ENCODE measurements around the gene GATA6. TPM values are rescaled to one million over a fixed set of nuclear protein-coding genes. Genes with fewer than 3 reads are reported as not detected.

GATA6 gene
- total and polyA plus RNA-seq, 2 of the 8 experiments (the other 6 are each of a cell fraction or from before 2014, with no cell fraction given): 0.09 TPM; not detected in 1

DNA sequence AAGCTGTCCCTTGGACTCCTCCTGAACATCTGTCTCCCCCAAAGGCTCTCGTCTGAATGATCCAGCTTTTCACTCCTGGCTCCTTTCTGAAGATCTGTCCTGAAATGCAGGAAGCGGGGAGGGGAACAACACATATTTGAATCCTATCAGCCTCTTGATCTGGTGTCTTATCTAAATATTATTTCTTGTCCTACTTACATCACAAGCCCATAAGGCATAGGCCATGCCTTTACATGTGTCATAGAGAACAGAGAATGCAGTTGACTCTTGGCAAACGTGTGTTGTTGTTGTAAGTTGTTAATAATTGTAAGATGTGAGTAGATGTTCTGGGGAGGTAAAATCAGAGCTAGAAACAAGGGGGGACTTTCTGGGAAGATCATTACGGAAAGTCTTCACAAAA is 57.4 kb downstream of the GATA6 start:
- Histone ChIP-seq H3K27ac (ENCODE audit: low read depth, low read length) (no peak overlapping the region), H2BK12ac (ENCODE audit: low read depth, low read length) (no peak overlapping the region), H3K18ac (ENCODE audit: extremely low read depth, low read length) (no peak overlapping the region), H4K20me1 (replicated peaks in 1 of 2; ENCODE audit: control insufficient read depth in 1 of 2, insufficient read depth in 2 of 2, low read length in 2 of 2) (no peaks in the 10 kb centered on the region), H2BK20ac (ENCODE audit: low read length) (no peak overlapping the region), H2BK120ac (replicated peaks; ENCODE audit: low read depth, low read length) (no peak overlapping the region), H3K9ac (replicated peaks in 1 of 4; ENCODE audit: extremely low read depth in 1 of 4, low read depth in 3 of 4, low read length in 3 of 4) (no peak overlapping the region), H3K23ac (ENCODE audit: insufficient read length) (no peak overlapping the region), H3K9me3 (ENCODE audit: insufficient read depth in 2 of 2, low read depth in 1 of 2, low read length in 1 of 2) (no peaks in the 10 kb centered on the region; a peak in 1 of 4 replicates), H3K23me2 (ENCODE audit: low read depth, low read length) (peaks cover 1% of the 10 kb centered on the region; the same call in 1 of the 2 replicates), H3K4me1 (replicated peaks in 1 of 4; ENCODE audit: control insufficient read depth in 3 of 4, insufficient read depth in 4 of 4, low read length in 3 of 4) (no peaks in the 10 kb centered on the region), H3K36me3 (ENCODE audit: control insufficient read depth in 2 of 4, insufficient read depth in 4 of 4, low read length in 3 of 4) (no peaks in the 10 kb centered on the region), H4K5ac (ENCODE audit: insufficient read length, low read depth, low read length) (no peak overlapping the region), H3K4me2 (ENCODE audit: insufficient read depth in 1 of 2, low read depth in 2 of 2, low read length in 2 of 2) (no peak overlapping the region), H2AK5ac (ENCODE audit: low read depth, low read length) (no peak overlapping the region), H3K27me3 (replicated peaks in 1 of 4; ENCODE audit: control insufficient read depth in 3 of 4, extremely low read depth in 1 of 4, insufficient read depth in 3 of 4, low read length in 3 of 4) (no peaks in the 10 kb centered on the region; a peak in 1 of 7 replicates), H3K79me1 (ENCODE audit: low read depth, low read length) (no peaks in the 10 kb centered on the region), H2BK5ac (ENCODE audit: low read depth, low read length) (no peak overlapping the region), H2AFZ (ENCODE audit: low read length) (peak overlapping the region; percentile 28; the same call in 1 of the 2 replicates), H4K8ac (ENCODE audit: extremely low read depth, insufficient read depth, low read length) (no peak overlapping the region), H4K91ac (replicated peaks; ENCODE audit: insufficient read length, low read length) (no peak overlapping the region), H3K4ac (replicated peaks; ENCODE audit: insufficient read length, low read depth, low read length) (no peak overlapping the region), H2BK15ac (ENCODE audit: low read length) (no peak overlapping the region), H3K79me2 (ENCODE audit: control insufficient read depth in 1 of 2, insufficient read depth in 2 of 2, low read length in 2 of 2) (no peaks in the 10 kb centered on the region), H3K14ac (ENCODE audit: insufficient read length) (no peak overlapping the region), H3K4me3 (ENCODE audit: extremely low read depth in 1 of 4, insufficient read depth in 2 of 4, low read depth in 3 of 4, low read length in 4 of 4) (no peak overlapping the region), H3K56ac (replicated peaks; ENCODE audit: insufficient read length, low read depth, low read length) (no peak overlapping the region)
- DNase-seq (ENCODE audit: low read depth in 1 of 2, low spot score in 2 of 2): no peak
- POLR2A ChIA-PET (ENCODE audit: partially characterized antibody): no interaction called here
- CTCF ChIA-PET (ENCODE audit: partially characterized antibody): no interaction called here
- 91% methylated on average over 4 of the region's 4 CpGs; no CpG with 5 or more reads in 1 of the 2 experiments for WGBS, 2 experiments (ENCODE audit: extremely low coverage in 1 of 2, insufficient coverage in 1 of 2, insufficient read length in 1 of 2, insufficient replicate concordance in 2 of 2, low coverage in 1 of 2, low lambda C conversion rate in 2 of 2, missing lambda C conversion rate in 1 of 2)
- no peak for FAIRE-seq
- TF ChIP-seq, protein P1, sequence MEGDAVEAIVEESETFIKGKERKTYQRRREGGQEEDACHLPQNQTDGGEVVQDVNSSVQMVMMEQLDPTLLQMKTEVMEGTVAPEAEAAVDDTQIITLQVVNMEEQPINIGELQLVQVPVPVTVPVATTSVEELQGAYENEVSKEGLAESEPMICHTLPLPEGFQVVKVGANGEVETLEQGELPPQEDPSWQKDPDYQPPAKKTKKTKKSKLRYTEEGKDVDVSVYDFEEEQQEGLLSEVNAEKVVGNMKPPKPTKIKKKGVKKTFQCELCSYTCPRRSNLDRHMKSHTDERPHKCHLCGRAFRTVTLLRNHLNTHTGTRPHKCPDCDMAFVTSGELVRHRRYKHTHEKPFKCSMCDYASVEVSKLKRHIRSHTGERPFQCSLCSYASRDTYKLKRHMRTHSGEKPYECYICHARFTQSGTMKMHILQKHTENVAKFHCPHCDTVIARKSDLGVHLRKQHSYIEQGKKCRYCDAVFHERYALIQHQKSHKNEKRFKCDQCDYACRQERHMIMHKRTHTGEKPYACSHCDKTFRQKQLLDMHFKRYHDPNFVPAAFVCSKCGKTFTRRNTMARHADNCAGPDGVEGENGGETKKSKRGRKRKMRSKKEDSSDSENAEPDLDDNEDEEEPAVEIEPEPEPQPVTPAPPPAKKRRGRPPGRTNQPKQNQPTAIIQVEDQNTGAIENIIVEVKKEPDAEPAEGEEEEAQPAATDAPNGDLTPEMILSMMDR (IDR thresholded peaks at IDR 0.05; ENCODE audit: control extremely low read depth in 1 of 3, insufficient read depth in 1 of 3, low read depth in 1 of 3, low read length in 3 of 3): no peak
- no peak for TF ChIP-seq BACH1 (IDR thresholded peaks at IDR 0.05; ENCODE audit: low read length)
- no peak for TF ChIP-seq MAFK (IDR thresholded peaks at IDR 0.05; ENCODE audit: low read depth, low read length)
- no peak for TF ChIP-seq CTBP2 (IDR thresholded peaks at IDR 0.05; ENCODE audit: borderline replicate concordance, insufficient read depth, insufficient read length, low read length)
- TF ChIP-seq KDM5A (IDR thresholded peaks at IDR 0.05; ENCODE audit: low read length): no peak
- TF ChIP-seq POLR2A (IDR thresholded peaks at IDR 0.05; ENCODE audit: control extremely low read depth in 1 of 2, low read depth in 2 of 2, low read length in 2 of 2): no peak
- no peak for TF ChIP-seq ZNF274 (IDR thresholded peaks at IDR 0.05; ENCODE audit: borderline replicate concordance, extremely low read depth, low read length)
- TF ChIP-seq, protein P2, sequence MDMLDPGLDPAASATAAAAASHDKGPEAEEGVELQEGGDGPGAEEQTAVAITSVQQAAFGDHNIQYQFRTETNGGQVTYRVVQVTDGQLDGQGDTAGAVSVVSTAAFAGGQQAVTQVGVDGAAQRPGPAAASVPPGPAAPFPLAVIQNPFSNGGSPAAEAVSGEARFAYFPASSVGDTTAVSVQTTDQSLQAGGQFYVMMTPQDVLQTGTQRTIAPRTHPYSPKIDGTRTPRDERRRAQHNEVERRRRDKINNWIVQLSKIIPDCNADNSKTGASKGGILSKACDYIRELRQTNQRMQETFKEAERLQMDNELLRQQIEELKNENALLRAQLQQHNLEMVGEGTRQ (IDR thresholded peaks at IDR 0.05; ENCODE audit: low read length): no peak
- TF ChIP-seq RAD21 (IDR thresholded peaks at IDR 0.05 in 1 of 2, conservative IDR thresholded peaks at IDR 0.05 in 1 of 2; ENCODE audit: low read depth in 2 of 2, low read length in 2 of 2): no peak
